GM12864 (cell line): Measurements from ENCODE around the gene FBXO9.

Source experiments
- DNase-seq: peaks from one replicate; pipeline ENCODE4 v3.0.0-alpha.2; 2011; ENCODE audit warnings: low read depth
- H3K4me3 ChIP-seq: 2 replicates; pipeline ENCODE4 v1.5.1; 2011; ENCODE audit warnings: mild to moderate bottlenecking, low read depth, low read length, control low read depth
- CTCF ChIP-seq: IDR thresholded peaks from 2 replicates; pipeline ENCODE4 v1.5.1; 2011; ENCODE audit warnings: low read depth, mild to moderate bottlenecking, moderate library complexity, low read length, control low read depth, inconsistent platforms; ENCODE audit errors: missing control alignments

Gene FBXO9

DNA sequence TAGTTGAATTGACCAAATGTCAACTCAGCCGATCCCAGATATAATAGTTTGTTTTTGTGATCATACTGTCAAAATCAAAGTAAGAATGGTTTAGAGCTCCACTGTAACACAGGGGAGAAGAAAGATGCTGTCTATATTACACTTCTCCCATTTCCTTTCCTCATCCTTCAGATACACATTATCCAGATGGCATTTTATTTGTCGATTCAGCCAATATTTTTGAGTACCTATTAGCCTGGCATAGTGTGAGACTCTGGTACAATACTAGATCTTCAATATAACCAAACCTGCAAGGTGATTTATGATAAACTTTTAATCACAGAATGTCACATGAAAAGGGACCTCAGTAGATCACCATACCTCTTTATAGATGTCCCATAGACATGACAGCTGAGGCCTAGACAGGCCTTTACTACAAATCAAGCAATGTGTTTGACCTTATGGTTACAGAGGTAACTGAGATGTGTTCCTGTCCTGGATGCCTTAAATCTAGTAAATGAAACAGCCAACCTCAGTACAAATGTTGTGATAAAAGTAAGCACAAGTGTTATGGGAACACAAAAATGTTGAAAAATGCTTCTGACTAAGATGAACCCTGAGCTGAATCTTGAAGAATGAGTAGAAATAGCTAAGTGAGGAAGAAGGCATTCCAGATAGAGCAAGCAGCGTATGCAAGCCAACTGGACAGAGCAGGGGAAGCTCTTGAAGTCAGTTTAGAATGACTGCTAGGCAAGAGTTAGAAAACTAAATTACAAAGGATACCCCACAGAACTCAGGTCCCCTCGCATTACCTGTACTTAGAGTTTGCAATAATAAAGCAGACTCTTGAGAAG lies 1.9 kb downstream of the FBXO9 start:
- no peak for DNase-seq
- no peak for TF ChIP-seq CTCF
- H3K4me3 ChIP-seq, result no peak overlapping the region

- H3K4me3 ChIP-seq, result no peak overlapping the region
- TF ChIP-seq CTCF, result no peak
- no peak for DNase-seq
Observed at GRCh38 chr6:53067849-53068361, 2.7 kb downstream of the FBXO9 start.

DNA sequence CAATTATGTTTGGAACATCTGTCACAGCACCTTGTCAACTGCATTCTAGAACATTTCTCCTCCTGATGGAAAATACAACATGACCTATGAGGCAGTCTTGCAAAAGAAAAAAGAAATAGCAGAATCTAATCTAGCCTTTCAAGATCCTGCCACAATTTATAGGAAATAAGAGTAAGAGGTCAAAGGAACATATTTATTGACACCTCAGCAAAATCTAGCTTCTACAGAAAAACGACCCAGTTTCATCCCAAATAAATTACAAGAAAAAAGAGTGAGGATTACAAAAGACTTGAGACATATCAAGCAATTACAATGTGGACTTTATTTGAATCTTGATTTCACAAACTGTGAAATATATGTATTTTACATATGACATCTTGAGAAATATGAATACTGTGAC lies 4.2 kb downstream of the FBXO9 start:
- TF ChIP-seq CTCF, result no peak
- DNase-seq, result no peak
- no peak overlapping the region for H3K4me3 ChIP-seq

DNA sequence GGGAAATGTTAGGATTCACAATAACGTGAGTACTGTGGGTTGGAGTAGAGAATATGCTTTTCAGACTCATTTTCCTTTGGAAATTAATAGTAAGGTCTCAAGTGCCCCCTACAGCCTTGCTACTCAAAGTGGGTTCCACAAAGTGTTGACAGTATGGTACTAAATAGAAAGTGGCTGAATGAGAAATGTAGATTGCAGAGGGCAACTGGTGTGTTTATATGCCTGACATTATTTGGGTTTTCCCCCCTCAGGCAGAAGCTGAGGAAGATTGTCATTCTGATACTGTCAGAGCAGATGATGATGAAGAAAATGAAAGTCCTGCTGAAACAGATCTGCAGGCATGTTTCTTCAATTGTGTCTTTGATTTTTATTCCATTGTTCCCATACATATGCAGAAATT lies 5.6 kb downstream of the FBXO9 start:
- H3K4me3 ChIP-seq, result no peak overlapping the region
- DNase-seq, result no peak
- TF ChIP-seq CTCF, result no peak

GRCh38 chr6:53074347-53074746 lies 9.1 kb downstream of the FBXO9 start:
- DNase-seq, result no peak
- H3K4me3 ChIP-seq, result no peak overlapping the region
- no peak for TF ChIP-seq CTCF

DNA sequence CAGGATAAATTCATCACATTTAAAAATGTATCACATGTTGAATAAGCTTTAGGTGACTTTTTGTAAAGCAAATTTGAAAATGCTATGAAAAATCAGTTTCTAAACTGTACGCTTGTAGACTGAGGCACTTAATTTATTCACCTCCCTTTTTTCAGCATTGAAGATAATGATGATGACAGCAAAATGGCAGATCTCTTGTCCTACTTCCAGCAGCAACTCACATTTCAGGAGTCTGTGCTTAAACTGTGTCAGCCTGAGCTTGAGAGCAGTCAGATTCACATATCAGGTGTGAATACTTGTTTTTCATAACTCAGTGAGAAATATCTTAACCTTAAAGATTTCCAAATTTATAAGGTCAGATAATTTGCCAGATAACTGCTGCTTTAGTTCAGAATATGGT lies 15.6 kb downstream of the FBXO9 start:
- H3K4me3 ChIP-seq, result no peak overlapping the region
- no peak for DNase-seq
- TF ChIP-seq CTCF, result no peak

DNA sequence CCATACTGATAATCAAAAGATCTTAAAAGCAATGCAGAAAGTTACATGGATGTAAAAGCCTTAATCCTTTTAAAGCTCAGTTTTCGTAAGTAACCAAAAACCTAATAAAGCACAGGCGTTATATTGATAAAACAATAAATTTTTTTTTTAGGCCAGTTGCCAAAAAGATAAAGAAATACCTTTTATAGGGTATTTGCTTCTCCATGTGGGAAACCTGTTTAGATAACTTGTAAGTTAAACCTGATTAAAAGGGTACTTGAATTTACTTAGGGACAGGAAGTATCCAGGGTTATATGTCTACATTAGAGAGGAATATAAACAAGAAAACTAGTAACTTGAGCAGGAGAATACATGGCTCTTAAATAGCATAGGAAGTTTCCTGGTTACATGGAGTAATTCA lies 21.1 kb downstream of the FBXO9 start:
- no peak for DNase-seq
- no peak for TF ChIP-seq CTCF
- H3K4me3 ChIP-seq, result no peak overlapping the region
